Activated CD8-positive, alpha-beta memory T cell treated with anti-CD3 and anti-CD28 coated beads for 1 hour (primary cell): ENCODE measurements around the gene SLC35A3.

Source experiments
- DNase-seq, 2 donors: peaks; one replicate each; pipeline ENCODE4 v3.0.0-alpha.2; 2020; ENCODE audit warnings: low read depth in 1 of 2; ENCODE audit errors: extremely low read depth in 1 of 2

The SLC35A3 gene

GRCh38 chr1:100074604-100075395 lies 105.0 kb downstream of the SLC35A3 start:
- no peak for DNase-seq

GRCh38 chr1:100075773-100076172 lies 106.0 kb downstream of the SLC35A3 start:
- no peak for DNase-seq

DNA sequence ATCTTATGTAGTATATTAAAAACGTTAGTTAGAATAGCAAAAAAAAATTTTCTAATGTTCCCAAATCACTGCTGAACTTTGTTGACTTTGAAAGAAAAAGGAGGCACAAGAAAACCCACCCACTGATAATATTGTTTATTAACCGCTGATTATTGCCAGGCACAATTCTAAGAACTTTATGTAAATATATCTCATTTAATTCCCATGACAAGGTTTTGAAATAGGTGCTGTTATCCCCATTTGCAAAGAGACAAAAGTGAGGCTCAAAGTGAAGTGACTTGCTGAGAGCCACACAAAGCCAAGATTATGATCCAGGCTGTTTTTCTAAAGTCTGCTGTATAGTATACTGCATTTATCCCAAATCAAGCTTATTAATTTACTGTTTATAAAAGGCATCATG lies 106.5 kb downstream of the SLC35A3 start:
- no peak for DNase-seq

GRCh38 chr1:100076744-100077143 lies 106.9 kb downstream of the SLC35A3 start:
- DNase-seq: no peak

GRCh38 chr1:100077531-100077930 lies 107.7 kb downstream of the SLC35A3 start:
- no peak for DNase-seq

DNA sequence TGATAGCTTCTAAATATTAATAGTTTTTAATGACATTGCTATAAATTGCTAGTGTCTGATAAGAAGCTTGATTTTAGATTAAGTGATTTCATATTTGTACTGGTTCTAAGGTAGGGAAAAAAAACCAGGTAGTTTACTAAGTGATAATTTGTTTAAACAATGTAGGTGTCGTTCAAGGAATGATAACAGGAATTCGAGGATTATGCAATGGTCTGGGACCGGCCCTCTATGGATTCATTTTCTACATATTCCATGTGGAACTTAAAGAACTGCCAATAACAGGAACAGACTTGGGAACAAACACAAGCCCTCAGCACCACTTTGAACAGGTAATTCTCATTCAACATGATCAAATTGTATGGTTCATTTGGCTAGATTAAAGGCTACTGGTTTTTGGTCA lies 110.5 kb downstream of the SLC35A3 start:
- no peak for DNase-seq
